DOHH2 (cell line): Measurements from ENCODE around the gene PRPF8.

Experiments used
- EZH2phosphoT487 ChIP-seq: fragments of 200-600 bp; sonication (generic); IDR thresholded peaks from 2 replicates; pipeline ENCODE4 v1.6.1; 2017; ENCODE audit warnings: borderline replicate concordance, mild to moderate bottlenecking, antibody characterized with exemption, low read length, moderate library complexity, mixed read lengths
- TF ChIP-seq, protein P1 (sequence below): fragments of 200-600 bp; sonication (generic); IDR thresholded peaks from one replicate; pipeline ENCODE4 v1.5.1; 2014; ENCODE audit warnings: antibody characterized with exemption, mild to moderate bottlenecking, low read depth, low read length; ENCODE audit not compliant: poor library complexity, severe bottlenecking

DNA sequence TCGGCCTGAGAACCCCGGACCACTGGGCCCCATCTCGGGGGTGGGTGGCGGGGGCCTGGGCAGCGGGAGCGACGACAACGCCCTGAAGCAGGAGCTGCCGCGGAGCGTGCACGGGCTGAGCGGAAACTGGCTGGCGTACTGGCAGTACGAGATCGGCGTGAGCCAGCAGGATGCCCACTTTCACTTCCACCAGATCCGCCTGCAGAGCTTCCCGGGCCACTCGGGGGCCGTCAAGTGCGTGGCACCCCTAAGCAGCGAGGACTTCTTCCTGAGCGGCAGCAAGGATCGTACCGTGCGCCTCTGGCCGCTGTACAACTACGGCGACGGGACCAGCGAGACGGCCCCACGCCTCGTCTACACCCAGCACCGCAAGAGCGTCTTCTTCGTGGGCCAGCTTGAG is 49.1 kb upstream of the PRPF8 start:
- TF ChIP-seq, protein P1, sequence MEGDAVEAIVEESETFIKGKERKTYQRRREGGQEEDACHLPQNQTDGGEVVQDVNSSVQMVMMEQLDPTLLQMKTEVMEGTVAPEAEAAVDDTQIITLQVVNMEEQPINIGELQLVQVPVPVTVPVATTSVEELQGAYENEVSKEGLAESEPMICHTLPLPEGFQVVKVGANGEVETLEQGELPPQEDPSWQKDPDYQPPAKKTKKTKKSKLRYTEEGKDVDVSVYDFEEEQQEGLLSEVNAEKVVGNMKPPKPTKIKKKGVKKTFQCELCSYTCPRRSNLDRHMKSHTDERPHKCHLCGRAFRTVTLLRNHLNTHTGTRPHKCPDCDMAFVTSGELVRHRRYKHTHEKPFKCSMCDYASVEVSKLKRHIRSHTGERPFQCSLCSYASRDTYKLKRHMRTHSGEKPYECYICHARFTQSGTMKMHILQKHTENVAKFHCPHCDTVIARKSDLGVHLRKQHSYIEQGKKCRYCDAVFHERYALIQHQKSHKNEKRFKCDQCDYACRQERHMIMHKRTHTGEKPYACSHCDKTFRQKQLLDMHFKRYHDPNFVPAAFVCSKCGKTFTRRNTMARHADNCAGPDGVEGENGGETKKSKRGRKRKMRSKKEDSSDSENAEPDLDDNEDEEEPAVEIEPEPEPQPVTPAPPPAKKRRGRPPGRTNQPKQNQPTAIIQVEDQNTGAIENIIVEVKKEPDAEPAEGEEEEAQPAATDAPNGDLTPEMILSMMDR: no peak
- no peak for TF ChIP-seq EZH2phosphoT487
